HG03064 (cell line): Measurements from ENCODE around the gene C9orf72.
"Not testable (repeated sequence)": the region's sequence is repeated elsewhere in the genome, so short reads cannot be mapped to it uniquely, and the experiment has no call there.

Source experiments
- ATAC-seq: cut with Tn5 transposase; IDR thresholded peaks from one replicate; pipeline ENCODE4 v1.9.1; 2021; ENCODE audit warnings: low read depth; ENCODE audit not compliant: unreplicated experiment

The C9orf72 gene

GRCh38 chr9:27519466-27520465, 53.5 kb downstream of the C9orf72 start:
- no peak for ATAC-seq

- no peak for ATAC-seq
Measured at GRCh38 chr9:27518809-27519208, 54.5 kb downstream of the C9orf72 start.

- no peak for ATAC-seq
Measured at GRCh38 chr9:27518006-27518405, 55.3 kb downstream of the C9orf72 start.

- no peak for ATAC-seq
Measured at GRCh38 chr9:27514551-27514950, 58.7 kb downstream of the C9orf72 start.

GRCh38 chr9:27511771-27512170, 61.5 kb downstream of the C9orf72 start:
- no peak for ATAC-seq

GRCh38 chr9:27510780-27511179, 62.5 kb downstream of the C9orf72 start:
- ATAC-seq = no peak

GRCh38 chr9:27506981-27507380, 66.3 kb downstream of the C9orf72 start:
- ATAC-seq = no peak

- ATAC-seq = no peak
Measured at GRCh38 chr9:27505744-27506161, 67.5 kb downstream of the C9orf72 start.

- no peak for ATAC-seq
Measured at GRCh38 chr9:27504259-27504658, 69.0 kb downstream of the C9orf72 start.

- no peak for ATAC-seq
Measured at GRCh38 chr9:27503623-27504022, 69.7 kb downstream of the C9orf72 start.

- ATAC-seq = not testable (repeated sequence)
Measured at GRCh38 chr9:27500902-27501301, 72.4 kb downstream of the C9orf72 start.

GRCh38 chr9:27499451-27499850, 73.8 kb downstream of the C9orf72 start:
- ATAC-seq = no peak

GRCh38 chr9:27497883-27498417, 75.3 kb downstream of the C9orf72 start:
- no peak for ATAC-seq
